ENCODE data around the gene SMG6. TPM values are rescaled to one million over a fixed set of nuclear protein-coding genes. Genes with fewer than 3 reads are reported as not detected.

SMG6 gene
- total and polyA plus RNA-seq, 11 donors, result 12.2 to 38.6 (median 22.1) TPM

- Histone ChIP-seq H3K27ac (peak overlapping the region in 10 of 12 donors; percentile 4 to 83 (median 54)), H3K4me1 (peaks cover 0 to 49% (median 33%) of the 10 kb centered on the region in 12 donors), H3K4me3 (no peak overlapping the region), H3K36me3 (peaks cover 0 to 3% (median 0%) of the 10 kb centered on the region in 9 donors), H3K27me3 (no peaks in the 10 kb centered on the region), H3K9me3 (no peaks in the 10 kb centered on the region)
- no peak for ATAC-seq
- no peak for TF ChIP-seq CTCF (IDR thresholded peaks at IDR 0.05)
- TF ChIP-seq POLR2A (IDR thresholded peaks at IDR 0.05), result no peak
- intact Hi-C loops (cut with DNase I), result loop anchor here in 3 of 10 donors (2.0 to 10.0 kb wide), 3 partner anchors 62 to 69 kb away; no protein-coding TSS in a partner anchor
- WGBS, 4 donors, result 81 to 91% (median 84%) methylated on average over 1 of the region's 1 CpG
- DNase-seq, result no peak
These were observed 197.9 kb downstream of the SMG6 start for GRCh38 chr17:2105663-2106062.

- WGBS, 4 donors, result 86 to 93% (median 91%) methylated on average over 9 of the region's 9 CpGs
- no peaks in the 10 kb centered on the region for H3K27me3 ChIP-seq
- H3K27ac ChIP-seq, result peak overlapping the region in 2 of 12 donors; percentile 8 to 58
- peaks cover 0 to 7% (median 0%) of the 10 kb centered on the region in 9 donors for H3K36me3 ChIP-seq
- ATAC-seq (no peak), DNase-seq (no peak)
- TF ChIP-seq CTCF (IDR thresholded peaks at IDR 0.05) (no peak), POLR2A (IDR thresholded peaks at IDR 0.05) (no peak)
- H3K9me3 ChIP-seq, result no peaks in the 10 kb centered on the region
- H3K4me1 ChIP-seq, result peaks cover 0 to 47% (median 32%) of the 10 kb centered on the region in 12 donors
- intact Hi-C loops (cut with DNase I), result loop anchor here in 1 of 10 donors (10.0 kb wide), 1 partner anchor 72 kb away; no protein-coding TSS in a partner anchor
- H3K4me3 ChIP-seq, result no peak overlapping the region
These were observed 200.4 kb downstream of the SMG6 start for GRCh38 chr17:2102931-2103809.

GRCh38 chr17:2101448-2102257 is 201.9 kb downstream of the SMG6 start:
- intact Hi-C loops (cut with DNase I), result loop anchor here in 1 of 10 donors (10.0 kb wide), 1 partner anchor 73 kb away; no protein-coding TSS in a partner anchor
- WGBS, 4 donors, result 35 to 43% (median 40%) methylated on average over 15 of the region's 15 CpGs
- DNase-seq (peak in 3 of 5 donors; percentile 52 to 58 (median 56)), ATAC-seq (peak in 3 of 4 donors; percentile 31 to 51 (median 41))
- no peaks in the 10 kb centered on the region for H3K27me3 ChIP-seq
- TF ChIP-seq POLR2A (IDR thresholded peaks at IDR 0.05) (no peak), CTCF (IDR thresholded peaks at IDR 0.05) (no peak)
- no peaks in the 10 kb centered on the region for H3K9me3 ChIP-seq
- peaks cover 0 to 32% (median 18%) of the 10 kb centered on the region in 12 donors for H3K4me1 ChIP-seq
- H3K36me3 ChIP-seq, result peaks cover 0 to 7% (median 0%) of the 10 kb centered on the region in 9 donors
- H3K4me3 ChIP-seq, result no peak overlapping the region
- H3K27ac ChIP-seq, result peak overlapping the region in 3 of 12 donors; percentile 3 to 11 (median 11)

All from heart left ventricle (tissue), 16 donors.